Activated CD8-positive, alpha-beta T cell treated with anti-CD3 and anti-CD28 coated beads for 36 hours (primary cell): ENCODE measurements around the gene PPARGC1A. TPM values are rescaled to one million over a fixed set of nuclear protein-coding genes. Genes with fewer than 3 reads are reported as not detected.

Source experiments
- ATAC-seq: fragments of 200-7000 bp; cut with Tn5 transposase; one replicate; pipeline ENCODE4 v1.10.0; 2021; ENCODE audit warnings: mild to moderate bottlenecking, moderate library complexity
- CTCF ChIA-PET: fragments of 350-600 bp; sonication (Branson Sonifier 250); formaldehyde crosslinking; loops from one replicate; lab custom pipeline; 2021; ENCODE audit warnings: antibody characterized with exemption; lab: Charles Lee
- POLR2A ChIA-PET: fragments of 350-600 bp; sonication (Branson Sonifier 250); formaldehyde crosslinking; loops from one replicate; lab custom pipeline; 2021; ENCODE audit warnings: antibody characterized with exemption; lab: Charles Lee
- DNase-seq: peaks from one replicate; pipeline ENCODE4 v3.0.0-alpha.2; 2020
- H3K27ac Mint-ChIP-seq: one replicate; pipeline ENCODE4 v1.8.0; 2021; ENCODE audit warnings: mild to moderate bottlenecking, mixed read lengths
- H3K27me3 Mint-ChIP-seq: one replicate; pipeline ENCODE4 v1.8.0; 2021; ENCODE audit warnings: mixed read lengths
- H3K36me3 Mint-ChIP-seq: one replicate; pipeline ENCODE4 v1.8.0; 2021; ENCODE audit warnings: low read depth, mixed read lengths
- H3K4me1 Mint-ChIP-seq: one replicate; pipeline ENCODE4 v1.8.0; 2021; ENCODE audit warnings: low read depth, mixed read lengths
- H3K4me3 Mint-ChIP-seq: one replicate; pipeline ENCODE4 v1.8.0; 2021; ENCODE audit warnings: mild to moderate bottlenecking, moderate library complexity, mixed read lengths
- H3K9me3 Mint-ChIP-seq: one replicate; pipeline ENCODE4 v1.8.0; 2021; ENCODE audit warnings: mixed read lengths
- intact Hi-C: fragments of 100-400 bp; cut with micrococcal nuclease; formaldehyde crosslinking; loops from one replicate; pipeline ENCODE4 v1.10.0; 2022
- total RNA-seq, 2 experiments: library from RNA; stranded (reverse); gene quantifications; one replicate each; pipeline ENCODE4 v1.2.3, GENCODE V29; 2021
- TF ChIP-seq, protein P1 (sequence below): fragments of 200-600 bp; IDR thresholded peaks from one replicate; pipeline ENCODE4 v1.8.0; 2022; ENCODE audit warnings: antibody characterized with exemption, mild to moderate bottlenecking

PPARGC1A gene
- total RNA-seq, 2 experiments from 2014 or later: not detected

DNA sequence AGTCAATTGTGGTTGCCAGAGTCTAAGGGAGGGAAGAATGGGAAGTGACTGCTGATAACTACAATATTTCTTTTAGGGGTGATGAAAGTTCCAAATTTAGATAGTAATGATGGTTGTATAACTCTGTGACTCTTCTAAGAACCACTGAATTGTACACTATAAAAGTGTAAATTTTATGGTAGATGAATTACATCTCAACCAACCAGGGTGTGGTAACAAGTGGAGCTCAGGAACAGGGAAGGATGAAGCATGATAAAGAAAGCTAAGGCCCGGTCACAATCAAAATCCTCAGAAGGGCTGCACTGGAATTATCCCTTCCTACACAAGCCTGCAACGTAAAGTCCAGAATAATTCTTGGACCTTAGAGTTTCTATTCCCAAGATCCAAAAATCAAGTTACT, 143.2 kb downstream of the PPARGC1A start:
- no peak for DNase-seq
- no peaks in the 10 kb centered on the region for H3K4me1 Mint-ChIP-seq
- no peak overlapping the region for H3K27ac Mint-ChIP-seq
- intact Hi-C loops: no loop called here
- H3K27me3 Mint-ChIP-seq: no peaks in the 10 kb centered on the region
- TF ChIP-seq, protein P1, sequence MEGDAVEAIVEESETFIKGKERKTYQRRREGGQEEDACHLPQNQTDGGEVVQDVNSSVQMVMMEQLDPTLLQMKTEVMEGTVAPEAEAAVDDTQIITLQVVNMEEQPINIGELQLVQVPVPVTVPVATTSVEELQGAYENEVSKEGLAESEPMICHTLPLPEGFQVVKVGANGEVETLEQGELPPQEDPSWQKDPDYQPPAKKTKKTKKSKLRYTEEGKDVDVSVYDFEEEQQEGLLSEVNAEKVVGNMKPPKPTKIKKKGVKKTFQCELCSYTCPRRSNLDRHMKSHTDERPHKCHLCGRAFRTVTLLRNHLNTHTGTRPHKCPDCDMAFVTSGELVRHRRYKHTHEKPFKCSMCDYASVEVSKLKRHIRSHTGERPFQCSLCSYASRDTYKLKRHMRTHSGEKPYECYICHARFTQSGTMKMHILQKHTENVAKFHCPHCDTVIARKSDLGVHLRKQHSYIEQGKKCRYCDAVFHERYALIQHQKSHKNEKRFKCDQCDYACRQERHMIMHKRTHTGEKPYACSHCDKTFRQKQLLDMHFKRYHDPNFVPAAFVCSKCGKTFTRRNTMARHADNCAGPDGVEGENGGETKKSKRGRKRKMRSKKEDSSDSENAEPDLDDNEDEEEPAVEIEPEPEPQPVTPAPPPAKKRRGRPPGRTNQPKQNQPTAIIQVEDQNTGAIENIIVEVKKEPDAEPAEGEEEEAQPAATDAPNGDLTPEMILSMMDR: no peak
- POLR2A ChIA-PET: no interaction called here
- ATAC-seq: no peak
- H3K9me3 Mint-ChIP-seq: no peaks in the 10 kb centered on the region
- H3K4me3 Mint-ChIP-seq: no peak overlapping the region
- CTCF ChIA-PET: no interaction called here
- no peaks in the 10 kb centered on the region for H3K36me3 Mint-ChIP-seq

GRCh38 chr4:23746027-23746426, 143.8 kb downstream of the PPARGC1A start:
- Mint-ChIP-seq H3K4me3 (no peak overlapping the region), H3K9me3 (no peaks in the 10 kb centered on the region), H3K27ac (no peak overlapping the region), H3K4me1 (no peaks in the 10 kb centered on the region), H3K36me3 (no peaks in the 10 kb centered on the region), H3K27me3 (no peaks in the 10 kb centered on the region)
- no peak for DNase-seq
- ChIA-PET CTCF (no interaction called here), POLR2A (interaction anchor here (0.6 kb wide), 1 partner anchor 680 kb away, joined by 3 read pairs; no protein-coding TSS in a partner anchor)
- TF ChIP-seq, protein P1: no peak
- intact Hi-C loops: no loop called here
- no peak for ATAC-seq

GRCh38 chr4:23745377-23745776, 144.5 kb downstream of the PPARGC1A start:
- no peaks in the 10 kb centered on the region for H3K4me1 Mint-ChIP-seq
- DNase-seq (no peak), ATAC-seq (no peak)
- no peaks in the 10 kb centered on the region for H3K27me3 Mint-ChIP-seq
- TF ChIP-seq, protein P1: no peak
- intact Hi-C loops: no loop called here
- H3K9me3 Mint-ChIP-seq: no peaks in the 10 kb centered on the region
- CTCF ChIA-PET: no interaction called here
- H3K36me3 Mint-ChIP-seq: no peaks in the 10 kb centered on the region
- POLR2A ChIA-PET: no interaction called here
- H3K27ac Mint-ChIP-seq: no peak overlapping the region
- H3K4me3 Mint-ChIP-seq: no peak overlapping the region
